COLO668 (cell line): ENCODE results near the gene CSNK1G2.

Experiments used
- DNase-seq: peaks from one replicate; lab custom pipeline; 2025; ENCODE audit not compliant: unreplicated experiment; lab: John Stamatoyannopoulos, UW

Gene CSNK1G2

GRCh38 chr19:1943661-1944087, 2.7 kb downstream of the CSNK1G2 start:
- DNase-seq, result no peak

- DNase-seq, result no peak
These were observed 3.3 kb downstream of the CSNK1G2 start for GRCh38 chr19:1944088-1944915.

- DNase-seq, result no peak
These were observed 4.1 kb downstream of the CSNK1G2 start for GRCh38 chr19:1944916-1945561.

- peak; percentile 55 for DNase-seq
These were observed 4.9 kb downstream of the CSNK1G2 start for GRCh38 chr19:1945899-1946298.

- no peak for DNase-seq
These were observed 6.8 kb downstream of the CSNK1G2 start for GRCh38 chr19:1947651-1948209.

GRCh38 chr19:1949304-1950101, 8.5 kb downstream of the CSNK1G2 start:
- no peak for DNase-seq

GRCh38 chr19:1950640-1951039, 9.7 kb downstream of the CSNK1G2 start:
- DNase-seq, result no peak

- no peak for DNase-seq
These were observed 11.7 kb downstream of the CSNK1G2 start for GRCh38 chr19:1952635-1953034.

- no peak for DNase-seq
These were observed 12.1 kb downstream of the CSNK1G2 start for GRCh38 chr19:1953037-1953436.

GRCh38 chr19:1953441-1954094, 12.6 kb downstream of the CSNK1G2 start:
- DNase-seq, result no peak

- no peak for DNase-seq
These were observed 13.6 kb downstream of the CSNK1G2 start for GRCh38 chr19:1954532-1954933.

- DNase-seq, result no peak
These were observed 14.5 kb downstream of the CSNK1G2 start for GRCh38 chr19:1955171-1956121.

- no peak for DNase-seq
These were observed 15.1 kb downstream of the CSNK1G2 start for GRCh38 chr19:1956122-1956494.

GRCh38 chr19:1956868-1957492, 16.0 kb downstream of the CSNK1G2 start:
- DNase-seq, result no peak

- DNase-seq, result no peak
These were observed 16.7 kb downstream of the CSNK1G2 start for GRCh38 chr19:1957562-1958248.

GRCh38 chr19:1959928-1960589, 19.1 kb downstream of the CSNK1G2 start:
- no peak for DNase-seq

- DNase-seq, result no peak
These were observed 20.3 kb downstream of the CSNK1G2 start for GRCh38 chr19:1961000-1961883.
